Fibroblast of skin of right biceps (primary cell): Measurements from ENCODE around the gene NPR2.

Experiments
- DNase-seq: peaks from one replicate; pipeline ENCODE4 v3.0.0-alpha.2; 2013

The NPR2 gene

GRCh38 chr9:35801328-35802128 lies 10.1 kb downstream of the NPR2 start:
- no peak for DNase-seq

- no peak for DNase-seq
These were observed 14.7 kb downstream of the NPR2 start for GRCh38 chr9:35806101-35806500.

- DNase-seq: no peak
These were observed 17.0 kb downstream of the NPR2 start for GRCh38 chr9:35808433-35808832.

GRCh38 chr9:35810122-35810521 lies 18.7 kb downstream of the NPR2 start:
- DNase-seq: no peak

- DNase-seq: no peak
These were observed 20.1 kb downstream of the NPR2 start for GRCh38 chr9:35811381-35812024.

GRCh38 chr9:35812025-35812602 lies 20.7 kb downstream of the NPR2 start, which contains the start of gene SPAG8:
Gene SPAG8, minus strand, starts transcription at chr9:35812262. Its CDS starts 115 bp downstream, at chr9:35812147.
- DNase-seq: peak; percentile 96

- DNase-seq: peak; percentile 36
These were observed 22.2 kb downstream of the NPR2 start for GRCh38 chr9:35813434-35814105.

- peak; percentile 49 for DNase-seq
These were observed 22.9 kb downstream of the NPR2 start for GRCh38 chr9:35814106-35814840.

- DNase-seq: peak; percentile 99
These were observed 23.6 kb downstream of the NPR2 start, which contains the start of gene HINT2 for GRCh38 chr9:35814841-35815543. Gene HINT2, minus strand, starts transcription at chr9:35815042. Its CDS starts 63 bp downstream, at chr9:35814979.

GRCh38 chr9:35816708-35817107 lies 25.3 kb downstream of the NPR2 start:
- no peak for DNase-seq

- no peak for DNase-seq
These were observed 26.9 kb downstream of the NPR2 start for GRCh38 chr9:35818341-35818740.

- peak; percentile 84 for DNase-seq
These were observed 28.7 kb downstream of the NPR2 start for GRCh38 chr9:35820076-35820475.

GRCh38 chr9:35822926-35823325 lies 31.5 kb downstream of the NPR2 start:
- DNase-seq: no peak

GRCh38 chr9:35826071-35826701 lies 34.8 kb downstream of the NPR2 start:
- peak; percentile 62 for DNase-seq

- DNase-seq: peak; percentile 69
These were observed 36.1 kb downstream of the NPR2 start for GRCh38 chr9:35827486-35827885.

GRCh38 chr9:35828716-35829083 lies 37.3 kb downstream of the NPR2 start, which contains the start of gene FAM221B:
Gene FAM221B, minus strand, starts transcription at chr9:35828732. Its CDS starts 2,571 bp downstream, at chr9:35826161.
- no peak for DNase-seq

- DNase-seq: peak; percentile 92
These were observed 37.8 kb downstream of the NPR2 start, which contains the start of gene TMEM8B for GRCh38 chr9:35829084-35829763. Gene TMEM8B, plus strand, starts transcription at chr9:35829228. Its CDS starts 220 bp downstream, at chr9:35829448.

- no peak for DNase-seq
These were observed 38.3 kb downstream of the NPR2 start for GRCh38 chr9:35829764-35830096.

- DNase-seq: no peak
These were observed 39.6 kb downstream of the NPR2 start for GRCh38 chr9:35831040-35831439.

- no peak for DNase-seq
These were observed 41.4 kb downstream of the NPR2 start for GRCh38 chr9:35832814-35833213.
